Activated T-helper 1 cell treated with anti-CD3 and anti-CD28 coated beads, Interleukin-12 subunit alpha, Interleukin-12 subunit beta, Interleukin-2, Interleukin-4 antibody, amounts not matched to agents 30 ng/mL and 10 ng/mL and 1 ng/mL, durations not matched to agents 14 hours and 24 hours and 36 hours (primary cell): ENCODE data around the gene NOL11. TPM values are rescaled to one million over a fixed set of nuclear protein-coding genes. Genes with fewer than 3 reads are reported as not detected.
"Not testable (repeated sequence)": the region's sequence is repeated elsewhere in the genome, so short reads cannot be mapped to it uniquely, and the experiment has no call there.

Source experiments
- DNase-seq: peaks from one replicate; pipeline ENCODE4 v3.0.0; 2021; ENCODE audit warnings: low spot score
- H3K27ac Mint-ChIP-seq: one replicate; pipeline ENCODE4 v1.8.0; 2021; ENCODE audit warnings: mild to moderate bottlenecking, mixed read lengths
- H3K27me3 Mint-ChIP-seq: one replicate; pipeline ENCODE4 v1.8.0; 2022; ENCODE audit warnings: mild to moderate bottlenecking, moderate library complexity, mixed read lengths; ENCODE audit not compliant: insufficient read depth
- H3K36me3 Mint-ChIP-seq: one replicate; pipeline ENCODE4 v1.8.0; 2021; ENCODE audit warnings: low read depth, mixed read lengths
- H3K4me1 Mint-ChIP-seq: one replicate; pipeline ENCODE4 v1.8.0; 2021; ENCODE audit warnings: low read depth, mixed read lengths
- H3K4me3 Mint-ChIP-seq: one replicate; pipeline ENCODE4 v1.8.0; 2021; ENCODE audit warnings: mild to moderate bottlenecking, moderate library complexity, mixed read lengths
- H3K9me3 Mint-ChIP-seq: one replicate; pipeline ENCODE4 v1.8.0; 2021; ENCODE audit warnings: mixed read lengths
- intact Hi-C: fragments of 100-400 bp; cut with micrococcal nuclease; formaldehyde crosslinking; loops from one replicate; pipeline ENCODE4 v1.15.1; 2024
- total RNA-seq: library from RNA; stranded (reverse); gene quantifications from 2 replicates; pipeline ENCODE4 v1.2.3, GENCODE V29; 2022

Gene NOL11
- total RNA-seq, 1 donor from 2014 or later, result 107 TPM

- Mint-ChIP-seq H3K9me3 (no peaks in the 10 kb centered on the region), H3K27ac (peak overlapping the region; percentile 99), H3K4me1 (peaks cover 15% of the 10 kb centered on the region), H3K27me3 (peaks cover 6% of the 10 kb centered on the region), H3K36me3 (peaks cover 24% of the 10 kb centered on the region), H3K4me3 (peak overlapping the region; percentile 99)
- intact Hi-C loops, result loop anchor here (1.0 to 5.0 kb wide), 9 partner anchors 107 to 1525 kb away; partner anchors contain the start of genes CEP112, HELZ, KPNA2 and PRKAR1A
- DNase-seq, result no peak
Measured at GRCh38 chr17:67717192-67717623, 528 bp upstream of the NOL11 start.

GRCh38 chr17:67718325-67718941, 697 bp downstream of the NOL11 start:
- Mint-ChIP-seq H3K27me3 (peaks cover 2% of the 10 kb centered on the region), H3K4me3 (peak overlapping the region; percentile 99)

GRCh38 chr17:67725373-67725791, 7.6 kb downstream of the NOL11 start:
- intact Hi-C loops, result no loop called here
- H3K4me1 Mint-ChIP-seq, result peaks cover 22% of the 10 kb centered on the region
- no peak for DNase-seq

More at GRCh38 chr17:67718325-67718941, 697 bp downstream of the NOL11 start:
- Mint-ChIP-seq H3K9me3 (no peaks in the 10 kb centered on the region), H3K36me3 (peaks cover 24% of the 10 kb centered on the region), H3K4me1 (peaks cover 16% of the 10 kb centered on the region), H3K27ac (peak overlapping the region; percentile 99)
- intact Hi-C loops, result loop anchor here (5.0 kb wide), 4 partner anchors 319 to 1526 kb away; partner anchors contain the start of genes CEP112, KPNA2 and PRKAR1A
- peak; percentile 31 for DNase-seq

GRCh38 chr17:67725807-67726206, 8.1 kb downstream of the NOL11 start:
- Mint-ChIP-seq H3K27ac (peak overlapping the region; percentile 8), H3K36me3 (peaks cover 58% of the 10 kb centered on the region), H3K4me1 (peaks cover 22% of the 10 kb centered on the region), H3K4me3 (no peak overlapping the region), H3K27me3 (no peaks in the 10 kb centered on the region), H3K9me3 (no peaks in the 10 kb centered on the region)
- intact Hi-C loops, result no loop called here
- DNase-seq, result no peak

More at GRCh38 chr17:67725373-67725791, 7.6 kb downstream of the NOL11 start:
- Mint-ChIP-seq H3K9me3 (no peaks in the 10 kb centered on the region), H3K36me3 (peaks cover 59% of the 10 kb centered on the region), H3K27me3 (no peaks in the 10 kb centered on the region), H3K4me3 (no peak overlapping the region), H3K27ac (peak overlapping the region; percentile 8)

GRCh38 chr17:67727152-67728039, 9.7 kb downstream of the NOL11 start:
- H3K4me3 Mint-ChIP-seq, H3K27me3 Mint-ChIP-seq, DNase-seq, intact Hi-C loops, H3K27ac Mint-ChIP-seq, H3K9me3 Mint-ChIP-seq: not testable (repeated sequence)
- H3K4me1 Mint-ChIP-seq, result peaks cover 20% of the 10 kb centered on the region
- peaks cover 54% of the 10 kb centered on the region for H3K36me3 Mint-ChIP-seq

GRCh38 chr17:67729903-67730302, 12.2 kb downstream of the NOL11 start:
- Mint-ChIP-seq H3K4me3 (no peak overlapping the region), H3K9me3 (no peaks in the 10 kb centered on the region), H3K27me3 (no peaks in the 10 kb centered on the region), H3K36me3 (peaks cover 56% of the 10 kb centered on the region), H3K27ac (no peak overlapping the region), H3K4me1 (peaks cover 38% of the 10 kb centered on the region)
- DNase-seq, result no peak
- intact Hi-C loops, result no loop called here

- DNase-seq, result no peak
- Mint-ChIP-seq H3K27ac (no peak overlapping the region), H3K36me3 (peaks cover 49% of the 10 kb centered on the region), H3K9me3 (no peaks in the 10 kb centered on the region), H3K4me3 (no peak overlapping the region), H3K27me3 (no peaks in the 10 kb centered on the region), H3K4me1 (peaks cover 30% of the 10 kb centered on the region)
- intact Hi-C loops, result no loop called here
Measured at GRCh38 chr17:67730731-67731130, 13.0 kb downstream of the NOL11 start.

- DNase-seq, result no peak
- Mint-ChIP-seq H3K9me3 (no peaks in the 10 kb centered on the region), H3K36me3 (peaks cover 58% of the 10 kb centered on the region), H3K4me1 (peaks cover 24% of the 10 kb centered on the region), H3K27ac (no peak overlapping the region), H3K4me3 (no peak overlapping the region), H3K27me3 (no peaks in the 10 kb centered on the region)
- intact Hi-C loops, result no loop called here
Measured at GRCh38 chr17:67733449-67733848, 15.7 kb downstream of the NOL11 start.

- Mint-ChIP-seq H3K36me3 (peaks cover 41% of the 10 kb centered on the region), H3K4me1 (peaks cover 19% of the 10 kb centered on the region), H3K9me3 (no peaks in the 10 kb centered on the region), H3K27ac (no peak overlapping the region), H3K4me3 (no peak overlapping the region), H3K27me3 (no peaks in the 10 kb centered on the region)
- DNase-seq, result no peak
- intact Hi-C loops, result no loop called here
Measured at GRCh38 chr17:67737145-67737544, 19.4 kb downstream of the NOL11 start.

GRCh38 chr17:67742025-67742424, 24.3 kb downstream of the NOL11 start:
- Mint-ChIP-seq H3K36me3 (peaks cover 38% of the 10 kb centered on the region), H3K4me1 (no peaks in the 10 kb centered on the region), H3K27ac (no peak overlapping the region), H3K27me3 (no peaks in the 10 kb centered on the region), H3K9me3 (no peaks in the 10 kb centered on the region), H3K4me3 (no peak overlapping the region)
- intact Hi-C loops, result no loop called here
- DNase-seq, result no peak

- Mint-ChIP-seq H3K9me3 (no peaks in the 10 kb centered on the region), H3K4me3 (no peak overlapping the region), H3K4me1 (no peaks in the 10 kb centered on the region), H3K36me3 (peaks cover 39% of the 10 kb centered on the region), H3K27ac (no peak overlapping the region), H3K27me3 (no peaks in the 10 kb centered on the region)
- no peak for DNase-seq
- intact Hi-C loops, result no loop called here
Measured at GRCh38 chr17:67746704-67747571, 29.2 kb downstream of the NOL11 start.

GRCh38 chr17:67747681-67748235, 30.0 kb downstream of the NOL11 start:
- DNase-seq, result no peak
- intact Hi-C loops, result no loop called here
- no peaks in the 10 kb centered on the region for H3K9me3 Mint-ChIP-seq
- H3K27ac Mint-ChIP-seq, result no peak overlapping the region
- H3K27me3 Mint-ChIP-seq, result no peaks in the 10 kb centered on the region
- H3K4me3 Mint-ChIP-seq, result no peak overlapping the region
- H3K36me3 Mint-ChIP-seq, result peaks cover 33% of the 10 kb centered on the region
- H3K4me1 Mint-ChIP-seq, result no peaks in the 10 kb centered on the region
